ENCODE results near the gene DTNB.

Gene DTNB

GRCh38 chr2:25532521-25532920 is 140.9 kb downstream of the DTNB start:
- DNase-seq (ENCODE audit: low read depth), result no peak
- H3K4me3 ChIP-seq (ENCODE audit: low read depth, low read length), result no peak overlapping the region
- TF ChIP-seq CTCF (IDR thresholded peaks at IDR 0.05; ENCODE audit: control insufficient read depth, extremely low read depth, insufficient read depth), result no peak

GRCh38 chr2:25529034-25529433 is 144.3 kb downstream of the DTNB start:
- no peak overlapping the region for H3K4me3 ChIP-seq (ENCODE audit: low read depth, low read length)
- no peak for TF ChIP-seq CTCF (IDR thresholded peaks at IDR 0.05; ENCODE audit: control insufficient read depth, extremely low read depth, insufficient read depth)
- DNase-seq (ENCODE audit: low read depth), result no peak

GRCh38 chr2:25528173-25528572 is 145.2 kb downstream of the DTNB start:
- no peak overlapping the region for H3K4me3 ChIP-seq (ENCODE audit: low read depth, low read length)
- DNase-seq (ENCODE audit: low read depth), result no peak
- no peak for TF ChIP-seq CTCF (IDR thresholded peaks at IDR 0.05; ENCODE audit: control insufficient read depth, extremely low read depth, insufficient read depth)

- no peak overlapping the region for H3K4me3 ChIP-seq (ENCODE audit: low read depth, low read length)
- no peak for TF ChIP-seq CTCF (IDR thresholded peaks at IDR 0.05; ENCODE audit: control insufficient read depth, extremely low read depth, insufficient read depth)
- DNase-seq (ENCODE audit: low read depth), result no peak
These were observed 148.9 kb downstream of the DTNB start for GRCh38 chr2:25524507-25524906.

GRCh38 chr2:25523060-25523459 is 150.3 kb downstream of the DTNB start:
- TF ChIP-seq CTCF (IDR thresholded peaks at IDR 0.05; ENCODE audit: control insufficient read depth, extremely low read depth, insufficient read depth), result no peak
- DNase-seq (ENCODE audit: low read depth), result no peak
- no peak overlapping the region for H3K4me3 ChIP-seq (ENCODE audit: low read depth, low read length)

GRCh38 chr2:25521665-25522387 is 151.6 kb downstream of the DTNB start:
- DNase-seq (ENCODE audit: low read depth), result peak; percentile 31
- TF ChIP-seq CTCF (IDR thresholded peaks at IDR 0.05; ENCODE audit: control insufficient read depth, extremely low read depth, insufficient read depth), result peak; percentile 67
- H3K4me3 ChIP-seq (ENCODE audit: low read depth, low read length), result no peak overlapping the region

- DNase-seq (ENCODE audit: low read depth), result no peak
- no peak overlapping the region for H3K4me3 ChIP-seq (ENCODE audit: low read depth, low read length)
- no peak for TF ChIP-seq CTCF (IDR thresholded peaks at IDR 0.05; ENCODE audit: control insufficient read depth, extremely low read depth, insufficient read depth)
These were observed 152.3 kb downstream of the DTNB start for GRCh38 chr2:25521126-25521525.

All from LNCaP clone FGC (cell line).